Upper lobe of right lung (tissue), 1 donor: ENCODE data around the gene NCKAP5. TPM values are rescaled to one million over a fixed set of nuclear protein-coding genes. Genes with fewer than 3 reads are reported as not detected.

Experiments used
- ATAC-seq: fragments of 200-7000 bp; cut with Tn5 transposase; one replicate; pipeline ENCODE4 v1.9.1; 2020; ENCODE audit warnings: mild to moderate bottlenecking, moderate library complexity
- DNase-seq: peaks from one replicate; pipeline ENCODE4 v3.0.0-alpha.2; 2020
- H3K27ac ChIP-seq: fragments of 200-600 bp; one replicate; pipeline ENCODE4 v1.8.0; 2022
- H3K27me3 ChIP-seq: fragments of 200-600 bp; one replicate; pipeline ENCODE4 v1.8.0; 2022; ENCODE audit warnings: mild to moderate bottlenecking
- H3K36me3 ChIP-seq: fragments of 200-600 bp; one replicate; pipeline ENCODE4 v1.8.0; 2022
- H3K4me1 ChIP-seq: fragments of 200-600 bp; one replicate; pipeline ENCODE4 v1.8.0; 2022
- H3K4me3 ChIP-seq: fragments of 200-600 bp; one replicate; pipeline ENCODE4 v1.8.0; 2022; ENCODE audit warnings: mild to moderate bottlenecking
- H3K9me3 ChIP-seq: fragments of 200-600 bp; one replicate; pipeline ENCODE4 v1.8.0; 2022
- intact Hi-C: fragments of 100-400 bp; cut with DNase I; formaldehyde crosslinking; loops from one replicate; pipeline ENCODE4 v1.11.0; 2022
- total RNA-seq: library from RNA; stranded (reverse); fragmentation: NEBNext Ultra II Directional; extraction: Animal tissue kit (Norgen Biotek cat#: 25700); gene quantifications from one replicate; pipeline ENCODE4 v1.2.1, GENCODE V29; 2021
- TF ChIP-seq, protein P1 (sequence below): fragments of 200-600 bp; IDR thresholded peaks from one replicate; pipeline ENCODE4 v1.8.0; 2022; ENCODE audit warnings: antibody characterized with exemption
- donor health status: DM: no; HTN: yes; CAD: no; lungs with severe emphysema.

NCKAP5 gene
- total RNA-seq, 1 donor from 2014 or later = 40.8 TPM

DNA sequence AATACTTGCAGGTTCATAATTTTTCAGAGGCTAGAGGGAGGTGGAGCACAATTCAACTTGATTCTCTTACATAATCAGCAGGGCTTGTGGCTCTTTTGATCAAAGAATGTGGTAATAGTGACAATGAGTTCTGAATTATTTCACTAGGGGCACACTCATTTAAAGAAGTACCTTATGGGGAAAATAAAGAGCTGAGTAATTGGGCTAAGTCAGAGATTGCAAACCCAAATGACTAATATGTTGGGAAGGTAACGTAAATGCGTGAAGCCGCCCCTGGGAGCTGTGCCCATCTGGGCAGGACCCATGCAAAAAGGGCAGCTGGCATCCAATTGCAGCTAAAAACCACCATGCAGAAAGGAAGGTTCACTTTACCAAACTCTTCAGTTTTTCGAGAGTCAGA lies 35.3 kb downstream of the NCKAP5 start:
- no peak overlapping the region for H3K27ac ChIP-seq
- no peaks in the 10 kb centered on the region for H3K9me3 ChIP-seq
- intact Hi-C loops = no loop called here
- ATAC-seq (no peak), DNase-seq (no peak)
- no peaks in the 10 kb centered on the region for H3K4me1 ChIP-seq
- H3K4me3 ChIP-seq = no peak overlapping the region
- H3K27me3 ChIP-seq = no peaks in the 10 kb centered on the region
- TF ChIP-seq, protein P1, sequence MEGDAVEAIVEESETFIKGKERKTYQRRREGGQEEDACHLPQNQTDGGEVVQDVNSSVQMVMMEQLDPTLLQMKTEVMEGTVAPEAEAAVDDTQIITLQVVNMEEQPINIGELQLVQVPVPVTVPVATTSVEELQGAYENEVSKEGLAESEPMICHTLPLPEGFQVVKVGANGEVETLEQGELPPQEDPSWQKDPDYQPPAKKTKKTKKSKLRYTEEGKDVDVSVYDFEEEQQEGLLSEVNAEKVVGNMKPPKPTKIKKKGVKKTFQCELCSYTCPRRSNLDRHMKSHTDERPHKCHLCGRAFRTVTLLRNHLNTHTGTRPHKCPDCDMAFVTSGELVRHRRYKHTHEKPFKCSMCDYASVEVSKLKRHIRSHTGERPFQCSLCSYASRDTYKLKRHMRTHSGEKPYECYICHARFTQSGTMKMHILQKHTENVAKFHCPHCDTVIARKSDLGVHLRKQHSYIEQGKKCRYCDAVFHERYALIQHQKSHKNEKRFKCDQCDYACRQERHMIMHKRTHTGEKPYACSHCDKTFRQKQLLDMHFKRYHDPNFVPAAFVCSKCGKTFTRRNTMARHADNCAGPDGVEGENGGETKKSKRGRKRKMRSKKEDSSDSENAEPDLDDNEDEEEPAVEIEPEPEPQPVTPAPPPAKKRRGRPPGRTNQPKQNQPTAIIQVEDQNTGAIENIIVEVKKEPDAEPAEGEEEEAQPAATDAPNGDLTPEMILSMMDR = no peak
- no peaks in the 10 kb centered on the region for H3K36me3 ChIP-seq

DNA sequence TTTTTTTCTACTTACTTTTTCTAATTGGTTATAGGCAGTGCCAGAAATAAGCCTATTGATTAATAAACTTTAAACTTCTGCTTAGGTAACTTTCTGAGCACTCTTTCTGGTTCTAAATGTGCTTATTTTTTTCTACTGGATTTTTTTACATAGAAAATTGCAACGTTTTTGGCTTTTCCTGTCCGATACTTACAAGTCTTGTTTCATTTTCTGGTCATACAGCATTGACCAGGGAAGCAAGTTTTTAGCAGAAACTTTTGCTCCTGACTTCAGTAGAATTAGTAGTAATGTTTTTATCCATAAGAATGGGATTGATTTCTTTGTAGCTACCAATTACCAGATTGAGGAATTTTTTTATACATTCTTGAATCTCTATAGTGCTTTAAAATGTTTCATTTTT lies 36.9 kb downstream of the NCKAP5 start:
- H3K27me3 ChIP-seq = no peaks in the 10 kb centered on the region
- H3K4me3 ChIP-seq = no peak overlapping the region
- no peaks in the 10 kb centered on the region for H3K36me3 ChIP-seq
- no peaks in the 10 kb centered on the region for H3K9me3 ChIP-seq
- DNase-seq (no peak), ATAC-seq (no peak)
- TF ChIP-seq, protein P1 = no peak
- H3K4me1 ChIP-seq = no peaks in the 10 kb centered on the region
- no peak overlapping the region for H3K27ac ChIP-seq
- intact Hi-C loops = no loop called here

- TF ChIP-seq, protein P1 = no peak
- no peaks in the 10 kb centered on the region for H3K36me3 ChIP-seq
- no peaks in the 10 kb centered on the region for H3K27me3 ChIP-seq
- no peak for ATAC-seq
- no peaks in the 10 kb centered on the region for H3K4me1 ChIP-seq
- H3K9me3 ChIP-seq = no peaks in the 10 kb centered on the region
- no peak for DNase-seq
- intact Hi-C loops = no loop called here
- H3K27ac ChIP-seq = no peak overlapping the region
- H3K4me3 ChIP-seq = no peak overlapping the region
Measured at GRCh38 chr2:133530645-133531044, 37.6 kb downstream of the NCKAP5 start.

- ATAC-seq (no peak), DNase-seq (no peak)
Measured at GRCh38 chr2:133526530-133527300, 41.5 kb downstream of the NCKAP5 start.

GRCh38 chr2:133525613-133526529 lies 42.4 kb downstream of the NCKAP5 start:
- intact Hi-C loops = no loop called here
- H3K4me1 ChIP-seq = no peaks in the 10 kb centered on the region
- H3K27me3 ChIP-seq = no peaks in the 10 kb centered on the region
- no peaks in the 10 kb centered on the region for H3K36me3 ChIP-seq
- TF ChIP-seq, protein P1 = no peak
- no peak overlapping the region for H3K4me3 ChIP-seq
- no peak for ATAC-seq
- DNase-seq = no peak
- H3K27ac ChIP-seq = no peak overlapping the region
- H3K9me3 ChIP-seq = no peaks in the 10 kb centered on the region

More at GRCh38 chr2:133526530-133527300, 41.5 kb downstream of the NCKAP5 start:
- Histone ChIP-seq H3K36me3 (no peaks in the 10 kb centered on the region), H3K4me3 (no peak overlapping the region), H3K9me3 (no peaks in the 10 kb centered on the region), H3K27me3 (no peaks in the 10 kb centered on the region), H3K4me1 (no peaks in the 10 kb centered on the region), H3K27ac (no peak overlapping the region)
- intact Hi-C loops = no loop called here
- TF ChIP-seq, protein P1 = no peak
